Hematopoietic multipotent progenitor cell treated with erythropoietin and hydrocortisone succinate and interleukin-3 and kit ligand, for 8 days (in vitro differentiated cells): ENCODE measurements around the gene CA10.
A peak's percentile ranks its signal among the peaks of the same experiment; 100 is the strongest.

Experiments used
- DNase-seq: peaks from one replicate; pipeline ENCODE4 v3.0.0-alpha.2; 2015

CA10 gene

GRCh38 chr17:52158450-52159042, at the start of gene CA10:
Gene CA10 (minus strand): TSS chr17:52158714.
- no peak for DNase-seq

- DNase-seq, result no peak
Observed at GRCh38 chr17:52207796-52208195, 49.3 kb upstream of the CA10 start.

GRCh38 chr17:52202520-52203080, 44.1 kb upstream of the CA10 start:
- no peak for DNase-seq

GRCh38 chr17:52201767-52202519, 43.4 kb upstream of the CA10 start:
- DNase-seq, result no peak

GRCh38 chr17:52191491-52191890, 33.0 kb upstream of the CA10 start:
- no peak for DNase-seq

GRCh38 chr17:52181782-52182181, 23.3 kb upstream of the CA10 start:
- no peak for DNase-seq

GRCh38 chr17:52178012-52178411, 19.5 kb upstream of the CA10 start:
- no peak for DNase-seq

- peak; percentile 3 for DNase-seq
Observed at GRCh38 chr17:52170963-52171572, 12.6 kb upstream of the CA10 start.

GRCh38 chr17:52160136-52160567, 1.6 kb upstream of the CA10 start:
- DNase-seq, result no peak

GRCh38 chr17:52159246-52160135, 977 bp upstream of the CA10 start:
- DNase-seq, result no peak

GRCh38 chr17:52157603-52158449, 688 bp downstream of the CA10 start:
- DNase-seq, result no peak

GRCh38 chr17:52156576-52157570, 1.6 kb downstream of the CA10 start:
- no peak for DNase-seq

GRCh38 chr17:52155301-52155700, 3.2 kb downstream of the CA10 start:
- DNase-seq, result no peak

GRCh38 chr17:52154466-52154865, 4.0 kb downstream of the CA10 start:
- DNase-seq, result no peak

GRCh38 chr17:52150935-52151334, 7.6 kb downstream of the CA10 start:
- DNase-seq, result no peak

- DNase-seq, result no peak
Observed at GRCh38 chr17:52149626-52150025, 8.9 kb downstream of the CA10 start.

GRCh38 chr17:52148969-52149351, 9.6 kb downstream of the CA10 start:
- no peak for DNase-seq

GRCh38 chr17:52148288-52148968, 10.1 kb downstream of the CA10 start:
- DNase-seq, result no peak

GRCh38 chr17:52147872-52148271, 10.6 kb downstream of the CA10 start:
- no peak for DNase-seq

- DNase-seq, result no peak
Observed at GRCh38 chr17:52147431-52147830, 11.1 kb downstream of the CA10 start.
